Kidney epithelial cell (primary cell): ENCODE results near the gene PDGFRB. TPM values are rescaled to one million over a fixed set of nuclear protein-coding genes. Genes with fewer than 3 reads are reported as not detected.

ENCODE experiments used
- DNase-seq: peaks from one replicate; pipeline ENCODE4 v3.0.0-alpha.2; 2010; ENCODE audit warnings: low read depth
- H3K27me3 ChIP-seq: 2 replicates; pipeline ENCODE4 v1.6.0; 2011; ENCODE audit warnings: low read length; ENCODE audit not compliant: control insufficient read depth, insufficient read depth
- H3K36me3 ChIP-seq: 2 replicates; pipeline ENCODE4 v1.5.1; 2011; ENCODE audit warnings: low read length; ENCODE audit not compliant: control insufficient read depth, insufficient read depth
- H3K4me3 ChIP-seq: 2 replicates; pipeline ENCODE4 v1.5.1; 2011; ENCODE audit warnings: low read depth, mild to moderate bottlenecking, control low read depth, low read length
- CTCF ChIP-seq: IDR thresholded peaks from 2 replicates; pipeline ENCODE4 v1.5.1; 2011; ENCODE audit warnings: mild to moderate bottlenecking, moderate library complexity, low read length, control low read depth, inconsistent platforms; ENCODE audit not compliant: insufficient read depth, poor library complexity, severe bottlenecking
- total RNA-seq: library from RNA; depleted of rRNA; stranded (reverse); fragments of >200 nt; gene quantifications from 2 replicates; pipeline ENCODE4 v1.2.3, GENCODE V29; 2015

PDGFRB gene
- total RNA-seq, 1 donor from 2014 or later: 18.3 TPM

GRCh38 chr5:150069672-150070627, 85.7 kb downstream of the PDGFRB start:
- DNase-seq: no peak
- Histone ChIP-seq H3K4me3 (no peak overlapping the region), H3K27me3 (no peaks in the 10 kb centered on the region), H3K36me3 (no peaks in the 10 kb centered on the region)
- no peak for TF ChIP-seq CTCF

GRCh38 chr5:150068961-150069645, 86.5 kb downstream of the PDGFRB start:
- H3K36me3 ChIP-seq: no peaks in the 10 kb centered on the region
- no peak for DNase-seq
- H3K27me3 ChIP-seq: no peaks in the 10 kb centered on the region
- H3K4me3 ChIP-seq: no peak overlapping the region
- TF ChIP-seq CTCF: no peak

GRCh38 chr5:150068472-150068871, 87.2 kb downstream of the PDGFRB start:
- no peak overlapping the region for H3K4me3 ChIP-seq
- H3K36me3 ChIP-seq: no peaks in the 10 kb centered on the region
- TF ChIP-seq CTCF: no peak
- no peaks in the 10 kb centered on the region for H3K27me3 ChIP-seq
- DNase-seq: no peak

- no peak for TF ChIP-seq CTCF
- H3K36me3 ChIP-seq: no peaks in the 10 kb centered on the region
- H3K4me3 ChIP-seq: no peak overlapping the region
- no peak for DNase-seq
- H3K27me3 ChIP-seq: no peaks in the 10 kb centered on the region
Measured at GRCh38 chr5:150068071-150068470, 87.6 kb downstream of the PDGFRB start.

- Histone ChIP-seq H3K4me3 (no peak overlapping the region), H3K36me3 (no peaks in the 10 kb centered on the region), H3K27me3 (no peaks in the 10 kb centered on the region)
- no peak for DNase-seq
- TF ChIP-seq CTCF: no peak
Measured at GRCh38 chr5:150067405-150067960, 88.2 kb downstream of the PDGFRB start.
